Measurements from ENCODE around the gene EHF.

- no peak for TF ChIP-seq CTCF (IDR thresholded peaks at IDR 0.05 in 4 of 5, conservative IDR thresholded peaks at IDR 0.05 in 1 of 5)
- TF ChIP-seq POLR2A (IDR thresholded peaks at IDR 0.05), result no peak
Observed at GRCh38 chr11:34613552-34614056, 7.3 kb upstream of the EHF start.
